Measurements from ENCODE around the gene ICE2.

ICE2 gene

DNA sequence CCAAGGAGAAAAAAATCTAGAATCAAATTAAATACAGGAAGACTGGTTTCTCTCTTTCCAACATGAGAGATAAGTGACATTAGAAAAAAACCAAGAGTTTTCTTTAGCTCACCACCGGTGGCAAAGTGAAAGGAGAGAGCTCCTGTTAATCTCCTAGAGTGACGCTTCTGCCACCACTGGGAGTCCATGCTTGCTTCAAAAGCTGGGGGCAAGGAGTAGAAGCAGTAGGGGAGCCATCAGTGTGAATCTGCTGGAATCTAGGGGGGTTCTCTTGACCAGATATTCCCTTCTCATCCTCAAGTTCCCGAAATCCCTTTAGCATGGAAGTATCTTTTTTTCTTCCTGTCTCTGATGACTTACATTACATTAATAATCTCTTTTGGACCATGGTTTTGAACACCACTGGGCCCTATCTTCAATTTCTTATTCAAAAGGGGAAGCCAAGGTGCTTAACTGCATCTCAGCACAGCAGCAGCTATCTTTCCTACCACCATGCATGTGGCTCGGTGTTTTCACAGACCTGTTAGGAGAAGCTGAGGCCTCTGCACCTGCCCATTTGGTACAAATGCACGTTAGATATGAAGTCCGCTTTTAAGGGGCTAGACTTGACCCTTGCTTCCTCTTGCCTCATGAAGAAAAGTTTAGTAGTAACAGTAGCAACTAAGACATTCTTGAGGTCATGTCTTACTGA is 6.6 kb upstream of the ICE2 start:
- no peaks in the 10 kb centered on the region for H4K20me1 ChIP-seq (ENCODE audit: insufficient read depth, low read length, poor library complexity, severe bottlenecking)
- H3K36me3 ChIP-seq (ENCODE audit: insufficient read depth, low read length): no peaks in the 10 kb centered on the region
- no peaks in the 10 kb centered on the region for H3K4me1 ChIP-seq (ENCODE audit: insufficient read depth, low read length, poor library complexity, severe bottlenecking)
- H2AFZ ChIP-seq (ENCODE audit: low read length): no peak overlapping the region
- H3K9me2 ChIP-seq (replicated peaks; ENCODE audit: low read depth, low read length): no peaks in the 10 kb centered on the region
- H3F3A ChIP-seq (ENCODE audit: low read depth): no peaks in the 10 kb centered on the region; the same call in 1 of the 2 replicates
- H3K4me3 ChIP-seq (ENCODE audit: low read length, poor library complexity, severe bottlenecking): no peak overlapping the region
- H3K79me2 ChIP-seq (ENCODE audit: insufficient read depth, low read length): no peaks in the 10 kb centered on the region
- no peak overlapping the region for H3K9ac ChIP-seq (ENCODE audit: low read depth, low read length, poor library complexity, severe bottlenecking)
- H3K27me3 ChIP-seq (ENCODE audit: insufficient read depth, low read length, poor library complexity, severe bottlenecking): no peaks in the 10 kb centered on the region
- H3K4me2 ChIP-seq (ENCODE audit: low read depth, low read length, poor library complexity, severe bottlenecking): no peak overlapping the region
- no peaks in the 10 kb centered on the region for H3K9me3 ChIP-seq (ENCODE audit: insufficient read depth, low read depth, low read length)
- TF ChIP-seq, protein P1, sequence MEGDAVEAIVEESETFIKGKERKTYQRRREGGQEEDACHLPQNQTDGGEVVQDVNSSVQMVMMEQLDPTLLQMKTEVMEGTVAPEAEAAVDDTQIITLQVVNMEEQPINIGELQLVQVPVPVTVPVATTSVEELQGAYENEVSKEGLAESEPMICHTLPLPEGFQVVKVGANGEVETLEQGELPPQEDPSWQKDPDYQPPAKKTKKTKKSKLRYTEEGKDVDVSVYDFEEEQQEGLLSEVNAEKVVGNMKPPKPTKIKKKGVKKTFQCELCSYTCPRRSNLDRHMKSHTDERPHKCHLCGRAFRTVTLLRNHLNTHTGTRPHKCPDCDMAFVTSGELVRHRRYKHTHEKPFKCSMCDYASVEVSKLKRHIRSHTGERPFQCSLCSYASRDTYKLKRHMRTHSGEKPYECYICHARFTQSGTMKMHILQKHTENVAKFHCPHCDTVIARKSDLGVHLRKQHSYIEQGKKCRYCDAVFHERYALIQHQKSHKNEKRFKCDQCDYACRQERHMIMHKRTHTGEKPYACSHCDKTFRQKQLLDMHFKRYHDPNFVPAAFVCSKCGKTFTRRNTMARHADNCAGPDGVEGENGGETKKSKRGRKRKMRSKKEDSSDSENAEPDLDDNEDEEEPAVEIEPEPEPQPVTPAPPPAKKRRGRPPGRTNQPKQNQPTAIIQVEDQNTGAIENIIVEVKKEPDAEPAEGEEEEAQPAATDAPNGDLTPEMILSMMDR (conservative IDR thresholded peaks at IDR 0.05; ENCODE audit: low read length): no peak
- no peak for TF ChIP-seq EZH2phosphoT487 (IDR thresholded peaks at IDR 0.05; ENCODE audit: borderline replicate concordance)

DNA sequence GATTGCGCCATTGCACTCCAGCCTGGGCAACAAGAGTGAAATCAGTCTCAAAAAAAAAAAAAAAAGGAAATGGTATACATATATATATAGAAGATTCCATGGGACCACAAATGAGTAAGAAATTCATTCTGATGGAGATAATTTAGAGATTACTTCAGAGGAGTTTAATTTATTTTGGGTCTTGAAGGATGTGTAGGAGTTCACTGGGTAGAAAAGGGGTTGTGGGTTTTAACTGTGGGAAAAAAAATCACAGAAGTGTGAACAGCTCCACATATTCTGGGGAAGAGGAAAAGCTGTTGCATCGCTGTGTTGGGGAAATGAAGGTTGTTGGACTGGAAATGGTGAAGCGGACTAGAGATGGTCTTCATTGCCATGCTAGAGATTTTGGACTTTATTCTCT is 4.1 kb upstream of the ICE2 start:
- no peak overlapping the region for H3K9ac ChIP-seq (ENCODE audit: low read depth, low read length, poor library complexity, severe bottlenecking)
- no peaks in the 10 kb centered on the region for H4K20me1 ChIP-seq (ENCODE audit: insufficient read depth, low read length, poor library complexity, severe bottlenecking)
- no peak overlapping the region for H2AFZ ChIP-seq (ENCODE audit: low read length)
- H3K36me3 ChIP-seq (ENCODE audit: insufficient read depth, low read length): no peaks in the 10 kb centered on the region
- H3K27me3 ChIP-seq (ENCODE audit: insufficient read depth, low read length, poor library complexity, severe bottlenecking): no peaks in the 10 kb centered on the region
- TF ChIP-seq EZH2phosphoT487 (IDR thresholded peaks at IDR 0.05; ENCODE audit: borderline replicate concordance): no peak
- TF ChIP-seq, protein P1 (conservative IDR thresholded peaks at IDR 0.05; ENCODE audit: low read length): no peak
- no peaks in the 10 kb centered on the region for H3F3A ChIP-seq (ENCODE audit: low read depth)
- peaks cover 17% of the 10 kb centered on the region for H3K79me2 ChIP-seq (ENCODE audit: insufficient read depth, low read length)
- no peak overlapping the region for H3K4me2 ChIP-seq (ENCODE audit: low read depth, low read length, poor library complexity, severe bottlenecking)
- peaks cover 12% of the 10 kb centered on the region for H3K4me1 ChIP-seq (ENCODE audit: insufficient read depth, low read length, poor library complexity, severe bottlenecking)
- H3K9me2 ChIP-seq (replicated peaks; ENCODE audit: low read depth, low read length): no peaks in the 10 kb centered on the region
- H3K9me3 ChIP-seq (ENCODE audit: insufficient read depth, low read depth, low read length): no peaks in the 10 kb centered on the region
- H3K4me3 ChIP-seq (ENCODE audit: low read length, poor library complexity, severe bottlenecking): no peak overlapping the region

DNA sequence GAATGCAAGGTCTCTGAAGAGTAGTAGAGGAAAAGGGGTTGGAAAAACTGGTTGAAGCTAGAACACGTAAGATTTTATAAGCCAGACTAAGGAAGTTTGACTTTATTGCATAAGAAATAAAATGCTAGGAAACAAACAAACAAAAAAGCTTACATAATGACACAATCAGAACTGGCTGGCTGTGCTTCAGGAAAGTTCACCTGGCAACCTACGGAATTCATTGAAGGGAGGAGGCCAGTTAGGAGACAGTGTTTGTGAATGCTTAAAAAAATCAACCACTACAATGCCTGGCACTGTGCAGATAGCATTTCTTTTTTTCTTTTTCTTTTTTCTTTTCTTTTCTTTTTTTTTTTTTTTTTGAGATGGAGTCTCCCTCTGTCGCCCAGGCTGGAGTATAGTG is 1.9 kb upstream of the ICE2 start:
- H3K4me2 ChIP-seq (ENCODE audit: low read depth, low read length, poor library complexity, severe bottlenecking): peak overlapping the region; percentile 96
- TF ChIP-seq, protein P1 (conservative IDR thresholded peaks at IDR 0.05; ENCODE audit: low read length): no peak
- no peak for TF ChIP-seq EZH2phosphoT487 (IDR thresholded peaks at IDR 0.05; ENCODE audit: borderline replicate concordance)
- no peak overlapping the region for H2AFZ ChIP-seq (ENCODE audit: low read length)

More for the DNA sequence above, 1.9 kb upstream of the ICE2 start:
- H3K9ac ChIP-seq (ENCODE audit: low read depth, low read length, poor library complexity, severe bottlenecking): no peak overlapping the region
- no peaks in the 10 kb centered on the region for H3K27me3 ChIP-seq (ENCODE audit: insufficient read depth, low read length, poor library complexity, severe bottlenecking)
- H3K9me3 ChIP-seq (ENCODE audit: insufficient read depth, low read depth, low read length): no peaks in the 10 kb centered on the region
- no peaks in the 10 kb centered on the region for H3F3A ChIP-seq (ENCODE audit: low read depth)
- H3K4me3 ChIP-seq (ENCODE audit: low read length, poor library complexity, severe bottlenecking): no peak overlapping the region
- peaks cover 38% of the 10 kb centered on the region for H3K79me2 ChIP-seq (ENCODE audit: insufficient read depth, low read length)
- H3K9me2 ChIP-seq (replicated peaks; ENCODE audit: low read depth, low read length): no peaks in the 10 kb centered on the region
- peaks cover 1% of the 10 kb centered on the region for H4K20me1 ChIP-seq (ENCODE audit: insufficient read depth, low read length, poor library complexity, severe bottlenecking)
- peaks cover 33% of the 10 kb centered on the region for H3K4me1 ChIP-seq (ENCODE audit: insufficient read depth, low read length, poor library complexity, severe bottlenecking)
- no peaks in the 10 kb centered on the region for H3K36me3 ChIP-seq (ENCODE audit: insufficient read depth, low read length)

Measured in Loucy (cell line).